Endothelial cell (in vitro differentiated cells): Measurements from ENCODE around the gene STX3. TPM values are rescaled to one million over a fixed set of nuclear protein-coding genes. Genes with fewer than 3 reads are reported as not detected.

Experiments
- DNase-seq: peaks from one replicate; pipeline ENCODE4 v3.0.0; 2021; ENCODE audit warnings: low spot score
- H3K27ac Mint-ChIP-seq: one replicate; pipeline ENCODE4 v1.8.0; 2021; ENCODE audit warnings: mixed read lengths, inconsistent platforms; ENCODE audit not compliant: unreplicated experiment
- H3K27me3 Mint-ChIP-seq: one replicate; pipeline ENCODE4 v1.8.0; 2021; ENCODE audit warnings: mild to moderate bottlenecking, moderate library complexity, mixed read lengths, inconsistent platforms; ENCODE audit not compliant: unreplicated experiment
- H3K36me3 Mint-ChIP-seq: one replicate; pipeline ENCODE4 v1.8.0; 2021; ENCODE audit warnings: mild to moderate bottlenecking, low read depth, mixed read lengths, inconsistent platforms; ENCODE audit not compliant: unreplicated experiment
- H3K4me1 Mint-ChIP-seq: one replicate; pipeline ENCODE4 v1.8.0; 2021; ENCODE audit warnings: mild to moderate bottlenecking, mixed read lengths, inconsistent platforms; ENCODE audit not compliant: unreplicated experiment
- H3K4me3 Mint-ChIP-seq: one replicate; pipeline ENCODE4 v1.8.0; 2021; ENCODE audit warnings: mild to moderate bottlenecking, mixed read lengths, inconsistent platforms; ENCODE audit not compliant: unreplicated experiment
- H3K9me3 Mint-ChIP-seq: one replicate; pipeline ENCODE4 v1.8.0; 2021; ENCODE audit warnings: mixed read lengths, inconsistent platforms; ENCODE audit not compliant: unreplicated experiment
- total RNA-seq: library from RNA; stranded (reverse); fragmentation: NEBNext Ultra II Directional; extraction: Animal tissue kit (Norgen Biotek cat#: 25700); gene quantifications from one replicate; pipeline ENCODE4 v1.2.1, GENCODE V29; 2021; ENCODE audit not compliant: unreplicated experiment
- TF ChIP-seq, protein P1 (sequence below): fragments of 200-600 bp; sonication (generic); IDR thresholded peaks from one replicate; pipeline ENCODE4 v1.5.0; 2021; ENCODE audit warnings: antibody characterized with exemption; ENCODE audit not compliant: unreplicated experiment

The STX3 gene
- total RNA-seq, 1 donor from 2014 or later: 140 TPM

DNA sequence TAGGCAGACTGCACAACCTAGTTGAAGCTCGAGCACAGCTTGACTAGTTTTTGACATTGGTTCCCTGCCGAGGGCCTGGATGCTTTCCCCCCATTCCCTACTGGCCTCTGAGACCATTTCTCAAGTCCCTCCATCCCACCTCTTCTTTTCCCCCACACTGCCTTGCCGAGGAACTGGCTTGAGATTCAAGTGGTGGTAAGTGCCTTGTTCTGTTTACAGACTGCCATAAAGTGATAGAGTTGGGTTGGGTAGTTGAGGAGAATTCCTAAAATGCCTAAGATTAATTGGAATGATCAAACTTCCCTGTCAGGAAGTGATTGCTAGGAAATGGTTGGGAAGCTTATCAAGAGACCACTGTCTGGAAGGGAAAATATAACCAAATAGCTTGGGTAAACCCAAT is 39.2 kb downstream of the STX3 start:
- Mint-ChIP-seq H3K36me3 (peaks cover 69% of the 10 kb centered on the region), H3K9me3 (no peaks in the 10 kb centered on the region), H3K27me3 (peaks cover 11% of the 10 kb centered on the region), H3K27ac (peak overlapping the region; percentile 75), H3K4me3 (no peak overlapping the region), H3K4me1 (peaks cover 37% of the 10 kb centered on the region)
- TF ChIP-seq, protein P1, sequence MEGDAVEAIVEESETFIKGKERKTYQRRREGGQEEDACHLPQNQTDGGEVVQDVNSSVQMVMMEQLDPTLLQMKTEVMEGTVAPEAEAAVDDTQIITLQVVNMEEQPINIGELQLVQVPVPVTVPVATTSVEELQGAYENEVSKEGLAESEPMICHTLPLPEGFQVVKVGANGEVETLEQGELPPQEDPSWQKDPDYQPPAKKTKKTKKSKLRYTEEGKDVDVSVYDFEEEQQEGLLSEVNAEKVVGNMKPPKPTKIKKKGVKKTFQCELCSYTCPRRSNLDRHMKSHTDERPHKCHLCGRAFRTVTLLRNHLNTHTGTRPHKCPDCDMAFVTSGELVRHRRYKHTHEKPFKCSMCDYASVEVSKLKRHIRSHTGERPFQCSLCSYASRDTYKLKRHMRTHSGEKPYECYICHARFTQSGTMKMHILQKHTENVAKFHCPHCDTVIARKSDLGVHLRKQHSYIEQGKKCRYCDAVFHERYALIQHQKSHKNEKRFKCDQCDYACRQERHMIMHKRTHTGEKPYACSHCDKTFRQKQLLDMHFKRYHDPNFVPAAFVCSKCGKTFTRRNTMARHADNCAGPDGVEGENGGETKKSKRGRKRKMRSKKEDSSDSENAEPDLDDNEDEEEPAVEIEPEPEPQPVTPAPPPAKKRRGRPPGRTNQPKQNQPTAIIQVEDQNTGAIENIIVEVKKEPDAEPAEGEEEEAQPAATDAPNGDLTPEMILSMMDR: no peak
- DNase-seq: no peak

DNA sequence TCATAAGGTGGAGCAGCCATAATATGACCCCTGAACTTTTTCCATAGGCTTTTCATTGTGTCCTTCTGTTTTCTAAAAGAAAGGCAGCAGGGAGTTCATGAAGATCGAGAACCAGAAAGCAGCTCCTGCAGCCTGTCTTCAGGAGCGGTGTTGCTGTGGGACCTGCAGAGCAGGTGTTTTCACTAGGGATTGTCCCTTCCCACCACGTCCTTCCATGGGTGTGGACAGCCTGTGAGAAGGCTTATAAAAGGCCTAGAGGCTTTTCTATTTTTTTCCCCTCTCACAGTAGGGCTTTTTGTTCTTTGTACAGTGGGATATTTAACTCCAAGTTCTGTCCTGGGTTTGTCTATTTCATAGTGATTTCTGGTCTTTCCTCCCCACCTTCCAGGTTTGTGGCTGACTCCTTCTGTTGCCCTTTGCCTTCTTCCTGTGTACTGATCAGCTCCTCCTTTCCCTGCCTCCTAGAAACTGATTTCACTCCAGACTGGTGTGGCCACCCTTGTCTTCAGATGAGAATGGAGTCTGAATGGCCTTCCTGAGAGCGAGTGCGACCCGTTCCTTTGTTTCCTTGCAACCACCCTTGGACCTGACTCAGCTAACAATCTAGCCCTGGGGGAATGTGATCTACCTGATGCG is 45.3 kb downstream of the STX3 start:
- H3K9me3 Mint-ChIP-seq: no peaks in the 10 kb centered on the region
- H3K27ac Mint-ChIP-seq: peak overlapping the region; percentile 92
- no peak overlapping the region for H3K4me3 Mint-ChIP-seq
- peaks cover 12% of the 10 kb centered on the region for H3K27me3 Mint-ChIP-seq
- TF ChIP-seq, protein P1: no peak
- no peak for DNase-seq
- H3K4me1 Mint-ChIP-seq: peaks cover 36% of the 10 kb centered on the region
- H3K36me3 Mint-ChIP-seq: peaks cover 55% of the 10 kb centered on the region

DNA sequence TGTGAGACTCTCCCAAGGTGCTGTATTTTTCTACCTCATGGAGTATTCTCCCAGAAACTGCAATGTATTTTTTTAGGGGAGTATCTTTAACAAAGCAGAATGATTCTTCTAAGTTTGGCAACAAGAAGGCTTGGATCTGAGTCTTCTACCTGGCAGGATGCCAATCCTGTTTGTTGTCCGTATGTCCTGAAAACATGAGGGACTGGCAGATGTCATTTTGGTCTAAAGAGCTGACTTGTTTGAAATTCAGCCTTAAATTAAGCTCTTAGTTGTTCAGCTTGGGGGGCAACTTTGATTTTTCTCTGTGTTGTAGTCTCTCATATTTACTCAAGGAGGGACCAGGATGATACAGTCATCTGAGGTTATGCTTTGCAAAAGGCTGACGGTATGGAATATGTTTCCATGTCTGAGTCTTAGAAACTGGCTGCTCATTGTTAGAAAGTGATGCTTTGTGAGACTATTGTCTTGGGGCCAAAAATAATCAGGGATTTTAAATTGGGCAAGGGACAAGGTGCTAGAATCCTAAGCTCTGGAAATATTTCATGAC is 46.1 kb downstream of the STX3 start:
- Mint-ChIP-seq H3K9me3 (no peaks in the 10 kb centered on the region), H3K27me3 (peaks cover 12% of the 10 kb centered on the region), H3K36me3 (peaks cover 48% of the 10 kb centered on the region), H3K4me1 (peaks cover 32% of the 10 kb centered on the region), H3K27ac (peak overlapping the region; percentile 92), H3K4me3 (peak overlapping the region; percentile 70)
- TF ChIP-seq, protein P1: no peak
- no peak for DNase-seq

DNA sequence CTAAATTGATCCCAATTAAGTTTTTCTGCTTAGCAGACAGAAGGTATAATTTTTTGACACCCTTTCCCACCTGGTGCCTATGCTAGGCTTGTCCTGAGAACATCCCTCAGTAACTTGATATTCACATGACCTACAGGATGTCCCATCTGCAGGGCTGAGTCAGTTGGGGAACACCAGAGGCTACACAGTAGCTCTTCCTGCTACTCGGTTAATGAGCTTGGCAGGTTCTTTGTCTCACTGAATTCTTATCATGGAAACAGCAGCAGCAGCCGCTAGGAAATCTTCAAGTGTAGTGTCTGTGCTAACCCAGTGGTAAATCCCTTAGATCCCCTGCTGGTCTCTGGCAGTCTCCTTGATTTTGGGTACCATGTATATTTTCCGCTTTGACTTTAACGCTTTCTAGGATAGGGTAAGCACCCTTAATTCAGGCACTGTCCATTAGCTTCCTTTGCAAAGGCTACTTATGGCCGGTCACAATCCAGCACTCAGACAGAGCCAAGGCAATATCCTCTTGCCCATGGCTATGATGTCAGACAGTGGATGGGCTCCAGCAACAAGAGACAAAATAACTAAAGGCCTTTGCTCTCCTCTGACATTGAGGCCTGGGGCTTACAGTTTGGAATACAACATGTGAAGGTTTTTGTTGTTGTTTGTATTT is 46.9 kb downstream of the STX3 start:
- Mint-ChIP-seq H3K27ac (peak overlapping the region; percentile 92), H3K9me3 (no peaks in the 10 kb centered on the region), H3K36me3 (peaks cover 50% of the 10 kb centered on the region), H3K27me3 (peaks cover 15% of the 10 kb centered on the region), H3K4me1 (peaks cover 37% of the 10 kb centered on the region), H3K4me3 (no peak overlapping the region)
- TF ChIP-seq, protein P1: no peak
- DNase-seq: peak; percentile 22

DNA sequence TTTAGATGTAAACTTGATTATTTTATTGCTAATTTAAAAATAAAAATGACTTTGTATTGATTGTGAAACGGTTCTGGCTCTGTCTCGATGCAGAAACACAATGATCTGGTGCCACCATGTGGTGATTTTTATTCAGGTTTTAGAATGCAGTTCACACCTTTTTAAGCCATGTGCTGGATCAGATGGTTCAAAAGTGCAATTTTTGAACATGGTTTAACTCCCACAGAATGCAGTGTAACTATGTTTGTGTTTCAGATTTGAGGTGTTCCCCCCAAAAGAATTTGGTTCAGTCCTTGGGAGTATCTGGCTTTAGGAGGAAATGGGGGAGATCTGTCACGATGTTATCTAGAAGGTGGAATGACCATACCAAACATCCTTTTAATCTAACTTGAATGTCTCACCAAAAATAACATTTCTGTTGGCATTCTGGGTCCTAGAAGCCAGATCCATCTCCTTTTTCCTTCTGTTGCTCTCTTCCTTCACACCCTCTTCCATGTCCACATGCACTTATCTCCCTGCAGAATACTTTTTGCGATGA is 47.5 kb downstream of the STX3 start:
- peaks cover 50% of the 10 kb centered on the region for H3K36me3 Mint-ChIP-seq
- no peaks in the 10 kb centered on the region for H3K9me3 Mint-ChIP-seq
- H3K4me1 Mint-ChIP-seq: peaks cover 37% of the 10 kb centered on the region
- peak; percentile 46 for DNase-seq
- H3K4me3 Mint-ChIP-seq: peak overlapping the region; percentile 52
- no peak overlapping the region for H3K27ac Mint-ChIP-seq
- peaks cover 16% of the 10 kb centered on the region for H3K27me3 Mint-ChIP-seq
- TF ChIP-seq, protein P1: peak; percentile 57
